RWPE2 (cell line): ENCODE measurements around the gene KPNA6.
"Not testable (repeated sequence)": the region's sequence is repeated elsewhere in the genome, so short reads cannot be mapped to it uniquely, and the experiment has no call there.

ENCODE experiments used
- ATAC-seq: fragments of 200-7000 bp; cut with Tn5 transposase; 3 replicates; pipeline ENCODE4 v1.9.1; 2021; ENCODE audit warnings: low read depth
- DNase-seq: peaks from one replicate; pipeline ENCODE4 v3.0.0-alpha.2; 2020; ENCODE audit warnings: low spot score
- H3K27ac ChIP-seq: fragments of 450-650 bp; 2 replicates; pipeline ENCODE4 v1.5.1; 2017; ENCODE audit warnings: mild to moderate bottlenecking; ENCODE audit not compliant: poor library complexity, severe bottlenecking
- H3K27me3 ChIP-seq: fragments of 250-450 bp; sonication (Bioruptor Pico); 2 replicates; pipeline ENCODE4 v1.5.1; 2021; ENCODE audit warnings: mild to moderate bottlenecking, moderate library complexity; ENCODE audit not compliant: insufficient read depth, poor library complexity, severe bottlenecking
- H3K36me3 ChIP-seq: fragments of 250-450 bp; sonication (Bioruptor Pico); 2 replicates; pipeline ENCODE4 v1.5.1; 2020; ENCODE audit warnings: low read depth, mild to moderate bottlenecking, moderate library complexity
- H3K4me1 ChIP-seq: fragments of 250-450 bp; sonication (Bioruptor Pico); 2 replicates; pipeline ENCODE4 v1.5.1; 2021; ENCODE audit warnings: mild to moderate bottlenecking, moderate library complexity; ENCODE audit not compliant: insufficient read depth, poor library complexity, severe bottlenecking
- H3K4me3 ChIP-seq: fragments of 250-450 bp; sonication (Bioruptor Pico); 2 replicates; pipeline ENCODE4 v1.5.1; 2021; ENCODE audit warnings: mild to moderate bottlenecking, moderate library complexity; ENCODE audit not compliant: severe bottlenecking
- H3K9me3 ChIP-seq: fragments of 250-450 bp; sonication (Bioruptor Pico); 2 replicates; pipeline ENCODE4 v1.5.1; 2021; ENCODE audit warnings: mild to moderate bottlenecking, moderate library complexity; ENCODE audit not compliant: severe bottlenecking
- TF ChIP-seq, protein P1 (sequence below): fragments of 450-650 bp; IDR thresholded peaks from one replicate; pipeline ENCODE4 v1.5.1; 2017; ENCODE audit warnings: mild to moderate bottlenecking, moderate library complexity; ENCODE audit not compliant: poor library complexity, severe bottlenecking

Gene KPNA6

DNA sequence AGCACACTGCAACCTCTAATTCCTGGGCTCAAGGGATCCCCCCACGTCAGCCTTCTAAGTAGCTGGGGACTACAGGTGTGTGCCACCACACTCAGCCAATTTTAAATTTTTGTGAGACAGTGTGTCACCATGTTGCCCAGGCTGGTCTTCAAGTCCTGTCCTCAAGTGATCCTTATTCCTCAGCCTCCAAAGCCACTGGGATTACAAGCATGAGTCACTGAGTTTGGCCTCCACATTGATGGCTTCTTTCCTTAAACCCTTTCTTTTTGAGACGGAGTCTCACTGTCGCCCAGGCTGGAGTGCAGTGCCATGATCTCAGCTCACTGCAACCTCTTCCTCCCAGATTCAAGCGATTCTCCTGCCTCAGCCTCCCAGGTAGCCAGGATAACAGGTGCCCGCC lies 7.6 kb downstream of the KPNA6 start:
- H3K4me3 ChIP-seq, result no peak overlapping the region
- H3K36me3 ChIP-seq, result peaks cover 24% of the 10 kb centered on the region
- peak overlapping the region; percentile 54 for H3K27ac ChIP-seq
- H3K4me1 ChIP-seq, result peaks cover 7% of the 10 kb centered on the region
- no peaks in the 10 kb centered on the region for H3K27me3 ChIP-seq
- TF ChIP-seq, protein P1, sequence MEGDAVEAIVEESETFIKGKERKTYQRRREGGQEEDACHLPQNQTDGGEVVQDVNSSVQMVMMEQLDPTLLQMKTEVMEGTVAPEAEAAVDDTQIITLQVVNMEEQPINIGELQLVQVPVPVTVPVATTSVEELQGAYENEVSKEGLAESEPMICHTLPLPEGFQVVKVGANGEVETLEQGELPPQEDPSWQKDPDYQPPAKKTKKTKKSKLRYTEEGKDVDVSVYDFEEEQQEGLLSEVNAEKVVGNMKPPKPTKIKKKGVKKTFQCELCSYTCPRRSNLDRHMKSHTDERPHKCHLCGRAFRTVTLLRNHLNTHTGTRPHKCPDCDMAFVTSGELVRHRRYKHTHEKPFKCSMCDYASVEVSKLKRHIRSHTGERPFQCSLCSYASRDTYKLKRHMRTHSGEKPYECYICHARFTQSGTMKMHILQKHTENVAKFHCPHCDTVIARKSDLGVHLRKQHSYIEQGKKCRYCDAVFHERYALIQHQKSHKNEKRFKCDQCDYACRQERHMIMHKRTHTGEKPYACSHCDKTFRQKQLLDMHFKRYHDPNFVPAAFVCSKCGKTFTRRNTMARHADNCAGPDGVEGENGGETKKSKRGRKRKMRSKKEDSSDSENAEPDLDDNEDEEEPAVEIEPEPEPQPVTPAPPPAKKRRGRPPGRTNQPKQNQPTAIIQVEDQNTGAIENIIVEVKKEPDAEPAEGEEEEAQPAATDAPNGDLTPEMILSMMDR, result no peak
- H3K9me3 ChIP-seq, result no peaks in the 10 kb centered on the region
- no peak for DNase-seq
- no peak for ATAC-seq

DNA sequence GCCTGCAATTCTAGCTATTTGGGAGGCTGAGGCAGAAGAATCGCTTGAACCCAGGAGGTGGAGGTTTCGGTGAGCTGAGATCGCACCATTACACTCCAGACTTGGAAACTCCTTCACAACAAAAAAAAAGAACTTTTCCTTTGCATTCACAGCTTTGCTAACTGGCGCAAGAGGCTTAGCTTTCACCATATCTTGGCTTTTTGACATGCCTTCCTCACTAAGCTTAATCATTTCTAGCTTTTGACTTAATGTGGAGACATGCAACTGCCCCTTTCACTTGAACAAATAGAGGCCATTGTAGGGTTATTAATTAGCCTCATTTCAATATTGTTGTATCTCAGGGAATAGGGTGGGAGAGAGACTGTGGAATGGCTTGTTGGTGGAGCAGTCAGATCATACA lies 8.7 kb downstream of the KPNA6 start:
- ATAC-seq, result no peak
- Histone ChIP-seq H3K27ac (peak overlapping the region; percentile 54), H3K27me3 (no peaks in the 10 kb centered on the region), H3K9me3 (no peaks in the 10 kb centered on the region), H3K36me3 (peaks cover 14% of the 10 kb centered on the region; the same call in 1 of the 2 replicates), H3K4me1 (peaks cover 7% of the 10 kb centered on the region), H3K4me3 (no peak overlapping the region)
- no peak for DNase-seq
- TF ChIP-seq, protein P1, result no peak

DNA sequence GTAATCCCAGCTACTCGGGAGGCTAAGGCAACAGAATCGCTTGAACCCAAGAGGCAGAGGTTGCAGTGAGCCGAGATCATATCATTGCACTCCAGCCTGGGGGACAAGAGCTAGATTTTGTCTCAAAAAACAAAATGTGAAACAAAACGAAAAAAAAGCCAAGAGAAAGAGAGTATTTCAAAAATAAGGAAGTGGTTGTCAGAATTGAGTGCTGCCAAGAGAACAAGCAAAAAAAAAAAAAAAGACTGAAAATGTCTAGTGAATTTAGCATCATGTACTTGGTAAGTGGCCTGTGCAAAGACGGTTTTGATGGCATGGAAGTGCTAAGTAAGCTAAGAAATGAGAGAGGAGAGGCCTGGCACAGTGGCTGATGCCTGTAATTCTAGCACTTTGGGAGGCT lies 14.3 kb downstream of the KPNA6 start:
- Histone ChIP-seq H3K9me3 (no peaks in the 10 kb centered on the region), H3K36me3 (peaks cover 3% of the 10 kb centered on the region; the same call in 1 of the 2 replicates), H3K27me3 (no peaks in the 10 kb centered on the region), H3K27ac (no peak overlapping the region), H3K4me3 (no peak overlapping the region), H3K4me1 (no peaks in the 10 kb centered on the region)
- no peak for DNase-seq
- no peak for ATAC-seq
- TF ChIP-seq, protein P1, result no peak

DNA sequence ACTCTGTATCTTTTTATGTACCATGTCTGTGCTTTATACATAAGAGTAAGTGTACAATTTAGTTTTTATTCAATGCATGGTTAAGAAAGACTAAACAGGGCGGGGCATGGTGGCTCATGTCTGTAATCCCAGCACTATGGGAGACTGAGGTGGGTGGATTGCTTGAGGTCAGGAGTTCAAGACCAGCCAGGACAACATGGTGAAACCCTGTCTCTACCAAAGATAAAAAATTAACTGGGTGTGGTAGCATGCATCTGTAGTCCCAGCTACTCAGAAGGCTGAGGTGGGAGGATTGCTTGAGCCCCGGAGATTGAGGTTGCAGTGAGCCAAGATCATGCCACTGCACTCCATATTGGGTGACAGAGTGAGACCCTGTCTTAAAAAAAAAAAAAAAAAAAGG lies 15.5 kb downstream of the KPNA6 start:
- ATAC-seq, H3K27me3 ChIP-seq, H3K9me3 ChIP-seq, H3K4me3 ChIP-seq, H3K4me1 ChIP-seq, DNase-seq, H3K27ac ChIP-seq, H3K36me3 ChIP-seq: not testable (repeated sequence)

DNA sequence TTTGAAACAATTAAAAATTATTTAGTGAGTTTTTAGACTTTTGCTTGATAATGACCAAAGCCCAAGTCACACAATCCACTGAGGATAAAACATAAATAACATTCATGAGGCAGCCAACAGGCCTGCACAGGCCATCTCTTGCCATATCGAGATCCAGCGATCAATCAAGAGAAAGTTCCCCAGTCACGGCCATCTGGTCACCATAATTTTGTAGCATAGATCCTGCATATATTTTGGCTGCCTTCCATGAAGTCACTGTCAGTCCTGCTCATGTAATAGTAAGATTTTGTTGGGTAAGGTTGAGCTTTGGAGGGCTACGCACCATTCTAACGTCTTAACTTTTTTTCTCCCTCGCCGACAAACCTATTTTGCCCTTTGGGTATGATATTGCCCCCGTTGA lies 17.5 kb downstream of the KPNA6 start:
- Histone ChIP-seq H3K36me3 (peaks cover 14% of the 10 kb centered on the region; the same call in 1 of the 2 replicates), H3K4me3 (no peak overlapping the region), H3K27ac (no peak overlapping the region), H3K4me1 (no peaks in the 10 kb centered on the region), H3K27me3 (no peaks in the 10 kb centered on the region), H3K9me3 (no peaks in the 10 kb centered on the region)
- no peak for DNase-seq
- ATAC-seq, result no peak
- TF ChIP-seq, protein P1, result no peak
